SK-N-SH (cell line): Measurements from ENCODE around the gene C6orf15. TPM values are rescaled to one million over a fixed set of nuclear protein-coding genes. Genes with fewer than 3 reads are reported as not detected.

Experiments
- CTCF ChIA-PET: fragments of 300-600, 350-600 bp; formaldehyde crosslinking; extraction: SDS; loops from one replicate; lab custom pipeline; 2021; lab: Yijun Ruan, JAX
- POLR2A ChIA-PET: fragments of 350-600 bp; sonication (Branson Sonifier 250); formaldehyde crosslinking; extraction: SDS; loops from one replicate; lab custom pipeline; 2020; ENCODE audit warnings: antibody characterized with exemption, inconsistent platforms; lab: Yijun Ruan, JAX
- DNase-seq: peaks from one replicate; pipeline ENCODE4 v3.0.0; 2012
- H2AFZ ChIP-seq: fragments of 200-600 bp; sonication (generic); 2 replicates; pipeline ENCODE4 v1.8.1; 2016; ENCODE audit warnings: antibody characterized with exemption, mild to moderate bottlenecking, low read depth
- H3F3A ChIP-seq: fragments of 200-600 bp; sonication (generic); replicated peaks from 2 replicates; pipeline ENCODE3; 2016; ENCODE audit warnings: antibody characterized with exemption, mild to moderate bottlenecking; ENCODE audit not compliant: insufficient read depth
- H3K27ac ChIP-seq, 2 experiments: fragments of 200-500 bp in 1 of 2; fragments of 200-600 bp in 1 of 2; sonication (Bioruptor generic) in 1 of 2; sonication (generic), shearing (Covaris generic) in 1 of 2; 2 replicates each; pipeline versions ENCODE4 v1.5.1 to v1.6.1; 2014 to 2016; ENCODE audit warnings: low read depth in 2 of 2, inconsistent platforms in 1 of 2, low read length in 1 of 2, mild to moderate bottlenecking in 1 of 2, mixed read lengths in 1 of 2
- H3K27me3 ChIP-seq: fragments of 200-600 bp; sonication (generic), shearing (Covaris generic); 2 replicates; pipeline ENCODE4 v1.6.1; 2016; ENCODE audit warnings: mixed run types; ENCODE audit not compliant: insufficient read depth
- H3K36me3 ChIP-seq, 2 experiments: fragments of 200-500 bp in 1 of 2; fragments of 200-600 bp in 1 of 2; sonication (Bioruptor generic) in 1 of 2; sonication (generic) in 1 of 2; replicated peaks in 1 of 2; 2 replicates each; pipeline versions ENCODE3 to v1.5.1; 2014 to 2016; ENCODE audit warnings: low read length in 1 of 2, mild to moderate bottlenecking in 1 of 2; ENCODE audit not compliant: insufficient read depth in 2 of 2, control insufficient read depth in 1 of 2
- H3K4me1 ChIP-seq, 2 experiments: fragments of 200-500 bp in 1 of 2; fragments of 200-600 bp in 1 of 2; sonication (Bioruptor generic) in 1 of 2; sonication (generic), shearing (Covaris generic) in 1 of 2; 2 replicates each; pipeline versions ENCODE4 v1.5.1 to v1.6.1; 2014 to 2016; ENCODE audit warnings: low read depth in 1 of 2, low read length in 1 of 2, mixed run types in 1 of 2; ENCODE audit not compliant: insufficient read depth in 2 of 2, control insufficient read depth in 1 of 2
- H3K4me2 ChIP-seq: fragments of 200-600 bp; sonication (generic), shearing (Covaris generic); 2 replicates; pipeline ENCODE4 v1.6.1; 2017; ENCODE audit warnings: mixed run types
- H3K4me3 ChIP-seq, 2 experiments: fragments of 200-500 bp in 1 of 2; fragments of 200-600 bp in 1 of 2; sonication (Bioruptor generic) in 1 of 2; sonication (generic), shearing (Covaris generic) in 1 of 2; 2 replicates each; pipeline versions ENCODE4 v1.5.1 to v1.8.1; 2014 to 2016; ENCODE audit warnings: low read depth in 2 of 2, inconsistent platforms in 1 of 2, low read length in 1 of 2, mild to moderate bottlenecking in 1 of 2, mixed read lengths in 1 of 2, moderate library complexity in 1 of 2
- H3K79me2 ChIP-seq: fragments of 200-600 bp; sonication (generic); 2 replicates; pipeline ENCODE4 v1.8.1; 2017; ENCODE audit warnings: mild to moderate bottlenecking; ENCODE audit not compliant: insufficient read depth
- H3K9ac ChIP-seq: fragments of 200-600 bp; sonication (generic); 2 replicates; pipeline ENCODE4 v1.6.1; 2017; ENCODE audit warnings: mixed run types
- H3K9me2 ChIP-seq: fragments of 200-600 bp; sonication (generic); 2 replicates; pipeline ENCODE4 v1.6.1; 2017; ENCODE audit warnings: mixed run types
- H3K9me3 ChIP-seq: fragments of 200-600 bp; sonication (generic); 2 replicates; pipeline ENCODE4 v1.6.1; 2017; ENCODE audit warnings: mixed run types, mild to moderate bottlenecking, moderate library complexity
- H4K20me1 ChIP-seq: fragments of 200-600 bp; sonication (generic); 2 replicates; pipeline ENCODE4 v1.6.1; 2017; ENCODE audit warnings: mild to moderate bottlenecking, mixed run types; ENCODE audit not compliant: insufficient read depth
- CHD2 ChIP-seq: fragments of 150-350 bp; IDR thresholded peaks from 2 replicates; pipeline ENCODE4 v1.6.1; 2018; ENCODE audit warnings: low read length; ENCODE audit not compliant: partially characterized antibody
- ELF1 ChIP-seq: IDR thresholded peaks from 2 replicates; pipeline ENCODE4 v1.4.0; 2012
- EP300 ChIP-seq, 2 experiments: IDR thresholded peaks; 2 replicates each; pipeline versions ENCODE4 v1.4.0 to v1.6.1; 2012; ENCODE audit warnings: borderline replicate concordance in 1 of 2, low read depth in 1 of 2, low read length in 1 of 2
- EZH2phosphoT487 ChIP-seq: fragments of 200-600 bp; sonication (generic); IDR thresholded peaks from 2 replicates; pipeline ENCODE4 v1.6.1; 2017; ENCODE audit warnings: low read depth, mixed run types, mild to moderate bottlenecking, antibody characterized with exemption, moderate library complexity, borderline replicate concordance
- FOSL2 ChIP-seq: IDR thresholded peaks from 2 replicates; pipeline ENCODE4 v1.4.0; 2012; ENCODE audit warnings: low read depth, mild to moderate bottlenecking, moderate library complexity, borderline replicate concordance
- FOXJ3 ChIP-seq: sonication (generic); formaldehyde crosslinking; IDR thresholded peaks from 2 replicates; pipeline ENCODE4 v1.5.1; 2020; ENCODE audit warnings: mild to moderate bottlenecking, missing genetic modification reagents
- GATA2 ChIP-seq: sonication (generic); formaldehyde crosslinking; IDR thresholded peaks from 2 replicates; pipeline ENCODE4 v1.5.0; 2020; ENCODE audit warnings: mild to moderate bottlenecking, missing genetic modification reagents
- JUND ChIP-seq: IDR thresholded peaks from 2 replicates; pipeline ENCODE4 v1.4.0; 2012
- MEF2A ChIP-seq: IDR thresholded peaks from 2 replicates; pipeline ENCODE4 v1.4.0; 2012; ENCODE audit warnings: low read depth, borderline replicate concordance
- MXI1 ChIP-seq: IDR thresholded peaks from 2 replicates; pipeline ENCODE4 v1.6.1; 2012; ENCODE audit warnings: mild to moderate bottlenecking, low read depth, low read length, improper control_type of control experiment
- NRF1 ChIP-seq: IDR thresholded peaks from 2 replicates; pipeline ENCODE4 v1.6.1; 2012; ENCODE audit warnings: low read depth, mild to moderate bottlenecking, low read length
- RAD21 ChIP-seq: IDR thresholded peaks from 2 replicates; pipeline ENCODE4 v1.6.1; 2012; ENCODE audit warnings: mild to moderate bottlenecking, low read length
- RFX5 ChIP-seq: IDR thresholded peaks from 2 replicates; pipeline ENCODE4 v1.6.1; 2012; ENCODE audit warnings: mild to moderate bottlenecking, improper control_type of control experiment, low read length
- SMC3 ChIP-seq: IDR thresholded peaks from 2 replicates; pipeline ENCODE4 v1.6.1; 2012; ENCODE audit warnings: low read depth, low read length, improper control_type of control experiment
- WGBS: methylation state at CpG from one replicate; pipeline ENCODE4 v1.1.6; 2017; ENCODE audit warnings: low lambda C conversion rate; 5-methylcytosine and 5-hydroxymethylcytosine counted together
- polyA plus RNA-seq, 3 experiments: library from polyadenylated mRNA; depleted of rRNA; stranded (reverse); fragments of >200 nt; gene quantifications; 2 replicates each; pipeline ENCODE4 v1.2.3, GENCODE V29; 2012
- TF ChIP-seq, protein P1 (sequence below): IDR thresholded peaks from 2 replicates; pipeline ENCODE4 v1.6.1; 2012; ENCODE audit warnings: mild to moderate bottlenecking, low read depth, low read length, moderate library complexity
- TF ChIP-seq, protein P2 (sequence below): IDR thresholded peaks from 2 replicates; pipeline ENCODE4 v1.4.0; 2012; ENCODE audit warnings: low read depth, borderline replicate concordance
- TF ChIP-seq, protein P3 (sequence below): fragments of 200-600 bp; sonication (generic); IDR thresholded peaks from 2 replicates; pipeline ENCODE4 v1.6.1; 2017; ENCODE audit warnings: antibody characterized with exemption, mild to moderate bottlenecking, moderate library complexity

C6orf15 gene
- polyA plus RNA-seq, 1 of the 3 experiments (the other 2 are of a cell fraction) = not detected

DNA sequence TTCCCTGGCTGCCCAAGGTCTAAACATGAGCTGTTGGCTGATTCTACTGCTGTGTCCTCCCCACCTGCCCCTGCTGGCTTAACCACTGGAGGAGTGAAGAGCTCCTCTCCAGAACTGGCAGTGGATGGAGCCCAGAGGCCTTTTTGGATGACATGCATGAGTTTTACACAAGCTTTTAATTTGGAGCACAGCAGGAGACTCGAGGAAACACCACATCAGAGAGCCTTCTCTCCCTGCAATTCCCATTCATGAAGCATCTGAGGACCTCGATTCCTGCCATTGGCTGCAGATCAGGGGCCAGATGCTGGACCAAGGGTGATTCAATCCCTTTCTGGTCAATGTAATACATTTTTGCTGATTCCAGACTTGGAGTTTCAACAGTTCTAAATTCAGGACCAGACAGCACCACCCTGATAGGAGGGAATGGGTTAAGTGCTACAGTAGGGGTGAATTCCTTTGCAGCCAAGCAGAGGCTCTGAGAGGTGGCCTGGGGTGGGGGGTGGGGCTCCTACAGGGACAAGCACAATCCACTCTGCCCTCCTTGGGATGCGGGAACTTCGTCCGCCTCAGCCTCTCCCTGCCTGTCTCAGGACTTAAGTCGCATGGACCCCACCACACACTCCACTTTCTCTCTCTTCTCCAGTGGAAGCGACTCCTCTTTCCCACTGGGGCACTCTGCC lies 1.6 kb upstream of the C6orf15 start:
- peak overlapping the region; percentile 58 for H2AFZ ChIP-seq
- TF ChIP-seq, protein P1, sequence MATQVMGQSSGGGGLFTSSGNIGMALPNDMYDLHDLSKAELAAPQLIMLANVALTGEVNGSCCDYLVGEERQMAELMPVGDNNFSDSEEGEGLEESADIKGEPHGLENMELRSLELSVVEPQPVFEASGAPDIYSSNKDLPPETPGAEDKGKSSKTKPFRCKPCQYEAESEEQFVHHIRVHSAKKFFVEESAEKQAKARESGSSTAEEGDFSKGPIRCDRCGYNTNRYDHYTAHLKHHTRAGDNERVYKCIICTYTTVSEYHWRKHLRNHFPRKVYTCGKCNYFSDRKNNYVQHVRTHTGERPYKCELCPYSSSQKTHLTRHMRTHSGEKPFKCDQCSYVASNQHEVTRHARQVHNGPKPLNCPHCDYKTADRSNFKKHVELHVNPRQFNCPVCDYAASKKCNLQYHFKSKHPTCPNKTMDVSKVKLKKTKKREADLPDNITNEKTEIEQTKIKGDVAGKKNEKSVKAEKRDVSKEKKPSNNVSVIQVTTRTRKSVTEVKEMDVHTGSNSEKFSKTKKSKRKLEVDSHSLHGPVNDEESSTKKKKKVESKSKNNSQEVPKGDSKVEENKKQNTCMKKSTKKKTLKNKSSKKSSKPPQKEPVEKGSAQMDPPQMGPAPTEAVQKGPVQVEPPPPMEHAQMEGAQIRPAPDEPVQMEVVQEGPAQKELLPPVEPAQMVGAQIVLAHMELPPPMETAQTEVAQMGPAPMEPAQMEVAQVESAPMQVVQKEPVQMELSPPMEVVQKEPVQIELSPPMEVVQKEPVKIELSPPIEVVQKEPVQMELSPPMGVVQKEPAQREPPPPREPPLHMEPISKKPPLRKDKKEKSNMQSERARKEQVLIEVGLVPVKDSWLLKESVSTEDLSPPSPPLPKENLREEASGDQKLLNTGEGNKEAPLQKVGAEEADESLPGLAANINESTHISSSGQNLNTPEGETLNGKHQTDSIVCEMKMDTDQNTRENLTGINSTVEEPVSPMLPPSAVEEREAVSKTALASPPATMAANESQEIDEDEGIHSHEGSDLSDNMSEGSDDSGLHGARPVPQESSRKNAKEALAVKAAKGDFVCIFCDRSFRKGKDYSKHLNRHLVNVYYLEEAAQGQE = 0 out of 2 replicates have a peak, but pooled peaks have one; percentile 60
- TF ChIP-seq FOSL2 = no peak
- no peak for TF ChIP-seq CHD2
- TF ChIP-seq, all 33 proteins: peak for 1
- peak overlapping the region; percentile 67 to 86 for H3K27ac ChIP-seq
- H4K20me1 ChIP-seq = no peaks in the 10 kb centered on the region
- no peaks in the 10 kb centered on the region; the same call in 1 of the 2 replicates for H3K27me3 ChIP-seq
- 22% methylated on average over 7 of the region's 7 CpGs for WGBS
- no peak for DNase-seq
- H3K36me3 ChIP-seq = no peaks in the 10 kb centered on the region
- no peaks in the 10 kb centered on the region for H3K9me2 ChIP-seq
- peak overlapping the region in 1 of 2 experiments; percentile 56; a peak in 1 of 4 replicates for H3K4me3 ChIP-seq
- ChIA-PET POLR2A (no interaction called here), CTCF (interaction anchor here (1.3 to 4.8 kb wide), 2 partner anchors 14 to 35 kb away, joined by 3 to 20 read pairs; no protein-coding TSS in a partner anchor)
- H3F3A ChIP-seq = peaks cover 5% of the 10 kb centered on the region
- H3K4me2 ChIP-seq = peak overlapping the region; percentile 85; the same call in 1 of the 2 replicates
- no peaks in the 10 kb centered on the region for H3K9me3 ChIP-seq
- H3K9ac ChIP-seq = peak overlapping the region; percentile 69; the same call in 1 of the 2 replicates
- peaks cover 2 to 12% of the 10 kb centered on the region in 2 experiments; a peak in 3 of 4 replicates for H3K4me1 ChIP-seq
- H3K79me2 ChIP-seq = peaks cover 30% of the 10 kb centered on the region

DNA sequence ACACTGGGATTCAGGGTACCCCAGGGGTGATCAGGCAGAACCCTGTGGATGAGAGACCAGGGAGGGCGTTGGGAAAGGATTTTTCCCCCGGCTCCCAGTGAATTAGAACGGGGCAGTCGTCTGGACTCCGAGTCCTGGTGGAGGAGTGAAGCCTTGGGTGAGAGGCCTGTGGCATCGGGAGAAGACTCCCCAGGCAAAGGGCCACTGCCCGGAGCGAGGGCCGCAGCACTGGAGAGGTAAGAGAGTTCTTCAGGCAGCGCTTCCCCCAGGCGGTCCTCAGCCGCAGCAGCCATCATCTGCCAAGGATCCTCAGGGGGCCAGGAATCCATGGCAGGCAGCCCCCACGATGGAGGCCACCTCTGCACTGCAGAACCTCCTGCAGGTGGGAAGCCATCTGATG lies 663 bp downstream of the C6orf15 start:
- TF ChIP-seq RFX5 (no peak), GATA2 (CRISPR knock-in tag) (no peak), SMC3 (no peak), JUND (no peak), NRF1 (no peak), MEF2A (no peak), EP300 (IDR thresholded peaks at IDR 0.05; ENCODE audit: borderline replicate concordance in 1 of 2, low read depth in 1 of 2, low read length in 1 of 2) (no peak), ELF1 (no peak), RAD21 (no peak), MXI1 (no peak), FOXJ3 (CRISPR knock-in tag) (no peak), CHD2 (no peak), EZH2phosphoT487 (no peak)
- TF ChIP-seq, protein P2, sequence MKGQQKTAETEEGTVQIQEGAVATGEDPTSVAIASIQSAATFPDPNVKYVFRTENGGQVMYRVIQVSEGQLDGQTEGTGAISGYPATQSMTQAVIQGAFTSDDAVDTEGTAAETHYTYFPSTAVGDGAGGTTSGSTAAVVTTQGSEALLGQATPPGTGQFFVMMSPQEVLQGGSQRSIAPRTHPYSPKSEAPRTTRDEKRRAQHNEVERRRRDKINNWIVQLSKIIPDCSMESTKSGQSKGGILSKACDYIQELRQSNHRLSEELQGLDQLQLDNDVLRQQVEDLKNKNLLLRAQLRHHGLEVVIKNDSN = no peak
- TF ChIP-seq, protein P3, sequence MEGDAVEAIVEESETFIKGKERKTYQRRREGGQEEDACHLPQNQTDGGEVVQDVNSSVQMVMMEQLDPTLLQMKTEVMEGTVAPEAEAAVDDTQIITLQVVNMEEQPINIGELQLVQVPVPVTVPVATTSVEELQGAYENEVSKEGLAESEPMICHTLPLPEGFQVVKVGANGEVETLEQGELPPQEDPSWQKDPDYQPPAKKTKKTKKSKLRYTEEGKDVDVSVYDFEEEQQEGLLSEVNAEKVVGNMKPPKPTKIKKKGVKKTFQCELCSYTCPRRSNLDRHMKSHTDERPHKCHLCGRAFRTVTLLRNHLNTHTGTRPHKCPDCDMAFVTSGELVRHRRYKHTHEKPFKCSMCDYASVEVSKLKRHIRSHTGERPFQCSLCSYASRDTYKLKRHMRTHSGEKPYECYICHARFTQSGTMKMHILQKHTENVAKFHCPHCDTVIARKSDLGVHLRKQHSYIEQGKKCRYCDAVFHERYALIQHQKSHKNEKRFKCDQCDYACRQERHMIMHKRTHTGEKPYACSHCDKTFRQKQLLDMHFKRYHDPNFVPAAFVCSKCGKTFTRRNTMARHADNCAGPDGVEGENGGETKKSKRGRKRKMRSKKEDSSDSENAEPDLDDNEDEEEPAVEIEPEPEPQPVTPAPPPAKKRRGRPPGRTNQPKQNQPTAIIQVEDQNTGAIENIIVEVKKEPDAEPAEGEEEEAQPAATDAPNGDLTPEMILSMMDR = no peak
- TF ChIP-seq, all 33 proteins: peak for 0
- no peak for DNase-seq
- Histone ChIP-seq H3K9me2 (no peaks in the 10 kb centered on the region), H3K79me2 (peaks cover 16% of the 10 kb centered on the region), H3F3A (peaks cover 5% of the 10 kb centered on the region), H2AFZ (no peak overlapping the region), H3K9ac (no peak overlapping the region), H3K4me1 (peaks cover 2 to 12% of the 10 kb centered on the region in 2 experiments; a peak in 3 of 4 replicates), H4K20me1 (no peaks in the 10 kb centered on the region), H3K27ac (no peak overlapping the region), H3K9me3 (no peaks in the 10 kb centered on the region), H3K36me3 (no peaks in the 10 kb centered on the region), H3K27me3 (no peaks in the 10 kb centered on the region; the same call in 1 of the 2 replicates), H3K4me3 (no peak overlapping the region), H3K4me2 (no peak overlapping the region)
- ChIA-PET CTCF (interaction anchor here (1.4 to 4.8 kb wide), 4 partner anchors 16 to 255 kb away, joined by 4 to 20 read pairs (median 6); no protein-coding TSS in a partner anchor), POLR2A (no interaction called here)
- WGBS = 85% methylated on average over 7 of the region's 13 CpGs
